ENCODE data around the gene WSCD1.

GRCh38 chr17:6040504-6040903, 29.7 kb upstream of the WSCD1 start:
- TF ChIP-seq CTCF (IDR thresholded peaks at IDR 0.05) = no peak
- TF ChIP-seq POLR2A (IDR thresholded peaks at IDR 0.05) = no peak

Measured in adrenal gland (tissue), 5 donors.